A673 (cell line): ENCODE results near the gene APC2. TPM values are rescaled to one million over a fixed set of nuclear protein-coding genes. Genes with fewer than 3 reads are reported as not detected.

Experiments
- BruUV-seq: library from RNA; stranded (reverse); fragments of 400-500 nt; replicated peaks from 2 replicates; lab custom pipeline; 2021; lab: Mats Ljungman, UMichigan
- CTCF ChIA-PET: fragments of 300-600 bp; sonication (Branson Sonifier 250); formaldehyde crosslinking; loops from one replicate; lab custom pipeline; 2022; ENCODE audit warnings: antibody characterized with exemption; lab: Charles Lee
- POLR2A ChIA-PET: fragments of 300-600 bp; sonication (Branson Sonifier 250); formaldehyde crosslinking; loops from one replicate; lab custom pipeline; 2022; ENCODE audit warnings: antibody characterized with exemption; ENCODE audit not compliant: low non-redundant PET; lab: Charles Lee
- DNase-seq: peaks from one replicate; pipeline ENCODE4 v3.0.0-alpha.2; 2015; ENCODE audit warnings: low spot score
- H3K27ac ChIP-seq: fragments of 200-600 bp; sonication (generic); 2 replicates; pipeline ENCODE4 v1.5.1; 2016; ENCODE audit warnings: mixed run types, low read depth, mild to moderate bottlenecking, mixed read lengths, antibody characterized with exemption, low read length; ENCODE audit not compliant: poor library complexity, severe bottlenecking
- H3K27me3 ChIP-seq: fragments of 200-600 bp; sonication (generic); replicated peaks from 2 replicates; pipeline ENCODE4 v1.6.1; 2017; ENCODE audit warnings: mixed run types, low read depth, mild to moderate bottlenecking, mixed read lengths, antibody characterized with exemption, low read length; ENCODE audit not compliant: insufficient read depth, poor library complexity
- H3K36me3 ChIP-seq: fragments of 200-600 bp; sonication (generic); 2 replicates; pipeline ENCODE4 v1.6.1; 2016; ENCODE audit warnings: mixed run types, mild to moderate bottlenecking, mixed read lengths, antibody characterized with exemption, low read length; ENCODE audit not compliant: insufficient read depth, poor library complexity, severe bottlenecking
- H3K4me1 ChIP-seq: fragments of 200-600 bp; sonication (generic); 2 replicates; pipeline ENCODE4 v1.6.1; 2017; ENCODE audit warnings: mixed run types, mild to moderate bottlenecking, mixed read lengths, antibody characterized with exemption, low read length; ENCODE audit not compliant: insufficient read depth, poor library complexity, severe bottlenecking
- H3K4me3 ChIP-seq: fragments of 200-600 bp; sonication (generic); 2 replicates; pipeline ENCODE4 v1.5.1; 2016; ENCODE audit warnings: low read depth, mixed run types, mild to moderate bottlenecking, mixed read lengths, low read length; ENCODE audit not compliant: poor library complexity, severe bottlenecking
- H3K9me3 ChIP-seq: fragments of 200-600 bp; sonication (generic); 2 replicates; pipeline ENCODE4 v1.6.1; 2016; ENCODE audit warnings: mixed run types, low read depth, mild to moderate bottlenecking, mixed read lengths, antibody characterized with exemption, low read length; ENCODE audit not compliant: poor library complexity, severe bottlenecking
- EZH2 ChIP-seq: fragments of 200-600 bp; sonication (generic); IDR thresholded peaks from 2 replicates; pipeline ENCODE4 v1.6.1; 2017; ENCODE audit warnings: borderline replicate concordance, low read depth, mild to moderate bottlenecking, mixed read lengths, antibody characterized with exemption, low read length; ENCODE audit not compliant: poor library complexity, severe bottlenecking
- intact Hi-C: fragments of 100-400 bp; cut with micrococcal nuclease; formaldehyde crosslinking; loops from one replicate; pipeline ENCODE4 v1.10.0; 2022; ENCODE audit not compliant: unreplicated experiment
- total RNA-seq: library from RNA; stranded (reverse); gene quantifications from 2 replicates; pipeline ENCODE4 v1.2.3, GENCODE V29; 2021
- TF ChIP-seq, protein P1 (sequence below): fragments of 300-800, 200-600 bp; sonication (generic); conservative IDR thresholded peaks from 2 replicates; pipeline ENCODE4 v1.5.1; 2017; ENCODE audit warnings: low read depth, mild to moderate bottlenecking, antibody characterized with exemption, low read length, moderate library complexity, mixed read lengths

Gene APC2
- total RNA-seq, 1 experiment from 2014 or later, result 1.3 TPM

DNA sequence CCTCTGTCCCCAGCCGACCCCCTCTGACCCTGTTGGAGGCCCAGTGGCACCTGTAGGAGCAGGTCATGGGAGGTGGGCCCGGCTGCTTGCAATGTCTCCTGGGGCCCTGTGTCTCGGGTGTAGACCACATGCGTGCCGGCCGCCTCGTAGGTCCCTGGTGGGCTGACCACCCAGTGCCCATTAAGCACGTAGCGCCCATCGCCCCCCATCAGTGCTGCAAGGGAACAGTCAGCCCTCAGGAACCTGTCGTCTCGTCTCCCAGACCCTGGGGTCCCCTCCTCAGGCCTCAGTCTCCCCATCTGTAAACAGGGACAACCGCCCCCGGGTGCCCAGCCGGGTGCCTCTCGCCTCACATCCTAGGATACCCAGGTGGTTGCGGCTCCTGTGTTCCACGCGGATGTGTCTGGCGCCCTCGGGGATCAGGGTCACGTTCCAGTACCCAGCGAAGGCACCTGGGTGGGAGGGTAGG is 57.3 kb downstream of the APC2 start:
- BruUV-seq, result no TSS peak
- Histone ChIP-seq H3K9me3 (no peaks in the 10 kb centered on the region), H3K4me1 (peaks cover 27% of the 10 kb centered on the region), H3K27ac (peak overlapping the region; percentile 93), H3K4me3 (no peak overlapping the region), H3K36me3 (no peaks in the 10 kb centered on the region), H3K27me3 (no peaks in the 10 kb centered on the region)
- POLR2A ChIA-PET, result no interaction called here
- CTCF ChIA-PET, result no interaction called here
- no peak for DNase-seq
- no peak for TF ChIP-seq EZH2
- TF ChIP-seq, protein P1, sequence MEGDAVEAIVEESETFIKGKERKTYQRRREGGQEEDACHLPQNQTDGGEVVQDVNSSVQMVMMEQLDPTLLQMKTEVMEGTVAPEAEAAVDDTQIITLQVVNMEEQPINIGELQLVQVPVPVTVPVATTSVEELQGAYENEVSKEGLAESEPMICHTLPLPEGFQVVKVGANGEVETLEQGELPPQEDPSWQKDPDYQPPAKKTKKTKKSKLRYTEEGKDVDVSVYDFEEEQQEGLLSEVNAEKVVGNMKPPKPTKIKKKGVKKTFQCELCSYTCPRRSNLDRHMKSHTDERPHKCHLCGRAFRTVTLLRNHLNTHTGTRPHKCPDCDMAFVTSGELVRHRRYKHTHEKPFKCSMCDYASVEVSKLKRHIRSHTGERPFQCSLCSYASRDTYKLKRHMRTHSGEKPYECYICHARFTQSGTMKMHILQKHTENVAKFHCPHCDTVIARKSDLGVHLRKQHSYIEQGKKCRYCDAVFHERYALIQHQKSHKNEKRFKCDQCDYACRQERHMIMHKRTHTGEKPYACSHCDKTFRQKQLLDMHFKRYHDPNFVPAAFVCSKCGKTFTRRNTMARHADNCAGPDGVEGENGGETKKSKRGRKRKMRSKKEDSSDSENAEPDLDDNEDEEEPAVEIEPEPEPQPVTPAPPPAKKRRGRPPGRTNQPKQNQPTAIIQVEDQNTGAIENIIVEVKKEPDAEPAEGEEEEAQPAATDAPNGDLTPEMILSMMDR, result no peak
- intact Hi-C loops, result no loop called here

DNA sequence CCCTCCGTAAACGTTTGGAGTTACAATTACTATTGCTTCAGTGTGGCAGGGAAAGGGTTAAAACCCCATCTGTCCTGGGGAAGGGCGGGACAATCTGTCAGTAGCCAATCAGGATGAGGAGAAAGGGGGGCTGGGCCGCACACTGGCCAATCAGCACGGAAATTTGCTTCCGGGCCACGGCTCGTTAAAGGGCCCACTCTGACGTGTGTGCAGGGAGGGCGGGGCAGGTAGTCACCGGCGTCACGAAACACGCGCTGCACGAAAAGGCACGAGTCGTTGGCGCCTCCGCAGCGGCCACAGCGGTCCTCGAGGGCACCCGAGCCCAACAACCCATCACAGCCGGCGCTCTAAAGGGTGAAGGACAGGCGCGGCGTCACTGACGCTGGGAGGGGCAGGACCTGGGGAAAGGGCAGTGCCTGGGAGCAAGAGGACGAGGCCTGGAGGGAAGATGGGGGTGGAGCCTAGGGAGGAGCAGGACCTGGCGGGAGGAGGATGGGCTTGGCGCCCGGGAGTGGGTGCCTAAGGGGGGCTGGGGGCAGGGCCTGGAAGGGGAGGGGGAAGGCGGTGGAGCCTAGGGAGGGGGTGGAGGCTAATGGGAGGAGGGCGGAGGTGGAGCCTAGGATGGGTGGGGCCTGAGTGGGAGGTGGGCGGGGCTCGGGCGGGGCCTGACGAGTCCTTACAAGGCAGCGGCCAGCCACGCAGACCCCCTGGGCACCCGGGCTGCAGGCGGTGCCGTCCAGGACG is 58.0 kb downstream of the APC2 start:
- no peaks in the 10 kb centered on the region for H3K27me3 ChIP-seq

DNA sequence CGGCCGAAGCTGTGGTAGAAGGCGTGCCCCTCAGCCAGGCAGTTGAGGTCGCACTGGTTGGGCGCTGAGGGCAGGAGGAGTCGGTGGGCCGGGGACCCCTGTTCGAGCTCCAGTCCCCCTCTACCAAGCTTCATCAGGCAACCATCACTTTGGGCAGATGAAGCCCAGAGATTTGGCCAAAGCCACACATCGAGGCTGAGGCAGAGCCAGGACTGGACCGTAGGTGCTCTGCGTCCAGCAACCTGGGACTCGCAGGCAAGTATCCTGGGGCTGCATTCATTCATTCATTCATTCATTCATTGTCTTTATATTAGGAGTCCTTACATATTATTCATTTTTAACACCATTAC is 58.6 kb downstream of the APC2 start:
- H3K36me3 ChIP-seq, result no peaks in the 10 kb centered on the region
- no peak overlapping the region for H3K27ac ChIP-seq
- TF ChIP-seq, protein P1, result no peak
- no peak for TF ChIP-seq EZH2
- no TSS peak for BruUV-seq
- no peak for DNase-seq
- no peaks in the 10 kb centered on the region for H3K27me3 ChIP-seq
- peak overlapping the region; percentile 37 for H3K4me3 ChIP-seq
- H3K9me3 ChIP-seq, result no peaks in the 10 kb centered on the region
- CTCF ChIA-PET, result no interaction called here
- intact Hi-C loops, result no loop called here
- POLR2A ChIA-PET, result no interaction called here
- H3K4me1 ChIP-seq, result peaks cover 18% of the 10 kb centered on the region

More for the DNA sequence above, 58.0 kb downstream of the APC2 start:
- Histone ChIP-seq H3K9me3 (no peaks in the 10 kb centered on the region), H3K4me3 (peak overlapping the region; percentile 40), H3K36me3 (no peaks in the 10 kb centered on the region), H3K27ac (peak overlapping the region; percentile 93), H3K4me1 (peaks cover 23% of the 10 kb centered on the region)
- CTCF ChIA-PET, result no interaction called here
- peak; percentile 98 for DNase-seq
- POLR2A ChIA-PET, result no interaction called here
- intact Hi-C loops, result no loop called here
- TF ChIP-seq, protein P1, result no peak
- TF ChIP-seq EZH2, result no peak
- no TSS peak for BruUV-seq
